Astrocyte of the cerebellum (primary cell): ENCODE data around the gene MYL1.

ENCODE experiments used
- DNase-seq: peaks from one replicate; pipeline ENCODE4 v3.0.0-alpha.2; 2011; ENCODE audit warnings: low read depth
- H3K4me3 ChIP-seq: 2 replicates; pipeline ENCODE4 v1.5.1; 2011; ENCODE audit warnings: mild to moderate bottlenecking, low read depth, low read length, moderate library complexity
- CTCF ChIP-seq: IDR thresholded peaks from 2 replicates; pipeline ENCODE4 v1.5.1; 2012; ENCODE audit warnings: low read length, low read depth, moderate library complexity, mild to moderate bottlenecking; ENCODE audit errors: missing control alignments
- in situ Hi-C: cut with HindIII; loops from 2 replicates; pipeline ENCODE4 v1.10.0; 2017; ENCODE audit warnings: low sequenced_read_pairs

The MYL1 gene

DNA sequence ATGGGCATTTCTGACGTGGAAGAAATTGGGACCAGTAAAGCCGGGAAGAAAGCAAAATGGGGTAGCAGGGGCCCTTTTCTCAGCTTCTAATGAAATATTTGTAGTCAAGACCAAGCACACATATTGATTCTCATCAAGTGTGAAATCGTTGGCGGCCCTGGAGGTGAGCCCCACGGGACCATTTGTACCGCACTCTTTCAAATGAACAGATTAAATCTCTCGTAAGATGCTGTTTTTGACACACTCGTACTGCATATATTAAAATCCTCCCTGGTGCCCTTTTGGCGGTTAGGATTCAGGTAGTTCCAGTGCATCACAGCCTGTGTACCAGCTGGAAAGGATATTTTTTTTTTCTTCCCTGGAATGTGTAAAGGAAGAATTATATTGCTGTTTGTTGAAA, 9.9 kb upstream of the MYL1 start:
- H3K4me3 ChIP-seq = no peak overlapping the region
- in situ Hi-C loops = no loop called here
- no peak for DNase-seq
- TF ChIP-seq CTCF = no peak

DNA sequence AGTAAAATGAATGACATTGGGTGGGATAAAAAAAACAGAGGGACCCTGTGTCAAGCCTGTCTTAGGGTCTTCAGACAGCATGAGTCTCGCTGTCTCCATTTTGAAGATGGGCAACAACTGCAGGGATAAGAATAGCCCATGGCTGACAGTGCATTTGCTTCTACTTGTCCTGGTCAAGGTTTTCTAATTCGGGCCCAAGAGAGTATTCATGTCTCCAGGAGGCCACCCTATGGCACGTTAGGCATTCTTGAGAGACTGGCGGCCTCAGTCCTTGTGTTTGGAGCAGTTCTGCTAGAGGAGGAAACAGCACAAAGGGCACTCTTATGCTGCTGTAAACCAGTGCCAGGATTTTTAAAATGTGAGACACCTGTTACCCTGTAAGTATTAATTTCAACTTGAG, 9.5 kb upstream of the MYL1 start:
- DNase-seq = no peak
- no peak overlapping the region for H3K4me3 ChIP-seq
- no peak for TF ChIP-seq CTCF
- in situ Hi-C loops = no loop called here

DNA sequence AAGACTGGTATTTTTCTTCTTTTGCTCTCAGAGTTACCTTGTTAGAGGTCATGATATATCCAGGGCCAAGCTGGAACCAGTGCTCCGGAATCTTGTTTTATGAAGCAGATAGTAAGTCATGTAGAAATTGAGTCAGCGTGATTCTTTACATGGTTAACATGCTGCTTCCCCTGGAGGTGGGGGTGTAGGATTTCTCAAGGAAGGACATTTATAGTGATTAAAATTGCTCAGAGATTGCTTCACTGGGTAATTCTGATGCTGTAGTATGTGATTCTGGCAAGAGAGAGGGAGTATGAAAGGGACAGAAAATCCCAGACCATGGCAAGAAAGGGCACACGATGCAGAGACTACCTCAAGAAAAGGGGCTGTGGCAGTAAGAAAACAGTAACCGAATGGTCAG, 8.0 kb upstream of the MYL1 start:
- in situ Hi-C loops = no loop called here

DNA sequence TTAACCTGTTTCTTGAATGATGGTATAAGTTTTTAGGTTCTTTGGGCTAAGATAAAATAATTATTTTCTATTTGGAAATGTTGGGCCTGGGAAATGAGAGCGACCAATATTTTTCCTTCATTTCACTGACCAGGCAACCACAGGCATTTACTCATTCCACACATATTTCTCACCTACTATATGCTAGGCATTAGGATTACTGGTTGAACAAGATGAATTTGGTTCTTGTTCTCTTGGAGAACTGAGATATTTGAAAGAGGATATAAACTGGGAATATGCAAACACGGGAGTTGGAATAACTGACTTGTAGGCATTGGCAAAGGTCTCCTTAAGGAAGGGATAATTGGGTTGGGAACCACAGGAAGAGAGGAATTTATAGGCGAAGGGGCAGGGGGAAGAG, 3.9 kb upstream of the MYL1 start:
- no peak overlapping the region for H3K4me3 ChIP-seq
- peak; percentile 16 for DNase-seq
- no peak for TF ChIP-seq CTCF
- in situ Hi-C loops = no loop called here

More for the DNA sequence above, 8.0 kb upstream of the MYL1 start:
- no peak for DNase-seq
- no peak for TF ChIP-seq CTCF
- no peak overlapping the region for H3K4me3 ChIP-seq

DNA sequence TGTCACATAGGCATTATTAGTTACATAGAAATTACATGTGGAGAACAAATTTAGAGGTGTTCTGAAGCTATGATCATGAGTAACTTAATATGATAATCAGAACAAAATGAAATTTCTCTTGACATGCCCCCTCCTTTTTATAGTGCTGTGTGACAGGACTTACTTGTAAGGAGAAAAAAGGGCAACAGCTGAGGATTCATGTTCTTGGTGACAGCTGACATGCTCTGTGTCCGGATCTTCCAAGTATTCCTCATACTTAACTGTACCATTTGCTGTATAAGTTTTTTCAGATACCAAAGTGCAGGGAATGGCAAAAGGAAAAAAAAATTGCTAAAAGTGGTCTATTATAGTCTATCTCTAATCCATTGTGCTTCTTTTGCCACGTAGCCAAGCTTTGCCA, 3.5 kb upstream of the MYL1 start:
- in situ Hi-C loops = no loop called here
- no peak overlapping the region for H3K4me3 ChIP-seq
- TF ChIP-seq CTCF = no peak
- DNase-seq = no peak

DNA sequence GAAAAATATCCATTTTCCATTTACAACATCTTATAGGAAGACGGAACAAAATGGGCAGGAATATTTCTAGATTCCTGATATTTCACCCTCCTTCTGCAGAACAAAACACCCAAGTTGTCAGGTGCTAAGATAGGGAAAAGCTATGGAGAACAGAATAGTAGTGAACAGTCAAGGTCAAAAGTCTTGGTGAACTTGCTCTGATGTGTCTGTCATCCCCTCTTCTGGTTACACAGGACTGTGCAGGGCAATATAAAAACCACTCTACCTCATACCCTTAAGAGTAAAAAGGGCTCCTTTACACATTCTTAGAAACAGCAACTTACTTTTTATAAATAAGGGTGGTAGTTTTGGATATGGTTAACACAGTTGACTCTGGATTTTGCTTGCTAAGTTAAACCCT, 4.4 kb downstream of the MYL1 start:
- no peak for DNase-seq
- no peak overlapping the region for H3K4me3 ChIP-seq
- in situ Hi-C loops = no loop called here
- TF ChIP-seq CTCF = no peak
